GM12878 (cell line): ENCODE measurements around the gene CCNL2. TPM values are rescaled to one million over a fixed set of nuclear protein-coding genes. Genes with fewer than 3 reads are reported as not detected.

ENCODE experiments used
- ATAC-seq: fragments of 200-7000 bp; cut with Tn5 transposase; 3 replicates; pipeline ENCODE4 v1.9.1; 2020; ENCODE audit warnings: mild to moderate bottlenecking, moderate library complexity
- BruUV-seq: library from RNA; stranded (reverse); fragments of 400-500 nt; replicated peaks from 2 replicates; lab custom pipeline; 2021; lab: Mats Ljungman, UMichigan
- CTCF ChIA-PET: fragments of 300-600 bp; sonication (Branson Sonifier 250); formaldehyde crosslinking; extraction: SDS; loops from one replicate; lab custom pipeline; 2021; ENCODE audit warnings: inconsistent platforms; lab: Yijun Ruan, JAX
- POLR2A ChIA-PET: fragments of 350-600 bp; formaldehyde crosslinking; extraction: SDS; loops from one replicate; lab custom pipeline; 2021; ENCODE audit warnings: inconsistent platforms; lab: Charles Lee
- RAD21 ChIA-PET: fragments of 300-600 bp; sonication (Branson Sonifier 250); formaldehyde crosslinking; loops from one replicate; lab custom pipeline; 2023; ENCODE audit warnings: antibody characterized with exemption; ENCODE audit not compliant: unreplicated experiment; lab: Charles Lee
- SMC1A ChIA-PET: fragments of 300-600 bp; sonication (Branson Sonifier 250); formaldehyde crosslinking; loops from one replicate; lab custom pipeline; 2023; ENCODE audit not compliant: unreplicated experiment, uncharacterized antibody; lab: Charles Lee
- DNase-seq: peaks from one replicate; pipeline ENCODE4 v3.0.0-alpha.2; 2011; ENCODE audit warnings: low read depth, low spot score
- FAIRE-seq: peaks from 3 replicates; lab custom pipeline; 2011; peaks lifted over from hg19 to GRCh38; lab: Jason Lieb, UNC
- H2AFZ ChIP-seq: 2 replicates; pipeline ENCODE4 v1.6.0; 2011; ENCODE audit warnings: low read depth, low read length, control low read depth; ENCODE audit not compliant: control insufficient read depth
- H3K27ac ChIP-seq: 2 replicates; pipeline ENCODE4 v1.5.1; 2011; ENCODE audit warnings: control low read depth; ENCODE audit not compliant: control insufficient read depth, insufficient read depth
- H3K27me3 ChIP-seq, 2 experiments: replicated peaks in 1 of 2; 2 replicates each; pipeline versions ENCODE4 v1.6.0 to v1.6.1; 2011; ENCODE audit warnings: low read length in 1 of 2; ENCODE audit not compliant: control insufficient read depth in 2 of 2, insufficient read depth in 2 of 2
- H3K36me3 ChIP-seq, 2 experiments: 2 replicates each; pipeline ENCODE4 v1.5.1; 2011; ENCODE audit warnings: low read length in 1 of 2; ENCODE audit not compliant: control insufficient read depth in 2 of 2, insufficient read depth in 2 of 2
- H3K4me1 ChIP-seq: 2 replicates; pipeline ENCODE4 v1.6.1; 2011; ENCODE audit warnings: mild to moderate bottlenecking, low read length, moderate library complexity, mixed read lengths; ENCODE audit not compliant: control insufficient read depth, insufficient read depth
- H3K4me2 ChIP-seq: 2 replicates; pipeline ENCODE4 v1.6.0; 2011; ENCODE audit warnings: control low read depth; ENCODE audit not compliant: control insufficient read depth, insufficient read depth
- H3K4me3 ChIP-seq: fragments of 200-600 bp; sonication (generic); 2 replicates; pipeline ENCODE4 v1.5.1; 2016
- H3K79me2 ChIP-seq: 2 replicates; pipeline ENCODE4 v1.6.0; 2011; ENCODE audit warnings: low read length; ENCODE audit not compliant: control insufficient read depth, insufficient read depth
- H3K9ac ChIP-seq: 2 replicates; pipeline ENCODE4 v1.8.0; 2011; ENCODE audit warnings: low read length, control low read depth, mixed read lengths; ENCODE audit not compliant: control insufficient read depth, insufficient read depth
- H3K9me3 ChIP-seq: replicated peaks from 3 replicates; pipeline ENCODE4 v1.5.1; 2011; ENCODE audit warnings: mild to moderate bottlenecking, low read length; ENCODE audit not compliant: control insufficient read depth, insufficient read depth
- H4K20me1 ChIP-seq: 2 replicates; pipeline ENCODE4 v1.6.0; 2011; ENCODE audit not compliant: control insufficient read depth, insufficient read depth
- PAX5 ChIP-seq: IDR thresholded peaks from 2 replicates; pipeline ENCODE4 v1.6.1; 2011; ENCODE audit warnings: low read depth, low read length, borderline replicate concordance
- RUNX3 ChIP-seq: IDR thresholded peaks from 2 replicates; pipeline ENCODE4 v1.6.1; 2012; ENCODE audit warnings: low read length, inconsistent platforms
- WGBS: methylation state at CpG from one replicate; pipeline ENCODE4 v1.1.6; 2016; ENCODE audit warnings: low lambda C conversion rate; ENCODE audit not compliant: insufficient replicate concordance, insufficient coverage; ENCODE audit errors: missing lambda C conversion rate; 5-methylcytosine and 5-hydroxymethylcytosine counted together
- in situ Hi-C: fragments of 300-500 bp; cut with MboI; formaldehyde crosslinking; loops from 9 replicates; pipeline ENCODE4 v1.14.3; 2018; ENCODE audit warnings: mixed read lengths
- intact Hi-C: fragments of 100-400 bp; cut with micrococcal nuclease; formaldehyde crosslinking; loops from one replicate; pipeline ENCODE4 v1.14.2; 2022; ENCODE audit not compliant: unreplicated experiment
- polyA plus RNA-seq, 11 experiments: library from polyadenylated mRNA; depleted of rRNA in 4 of 11; unstranded in 6 of 11; stranded (reverse) in 5 of 11; fragments of >200 nt; fragmentation: Nextera tagmentation in 4 of 11; fragmentation: Illumina TruSeq in 1 of 11; extraction: Ambion mirVana in 4 of 11; extraction: Trizol in 1 of 11; gene quantifications; 1 replicate in 1 of 11; 2 replicates in 10 of 11; pipeline versions ENCODE4 v1.2.1 to v1.2.3, GENCODE V29; 2011 to 2016; ENCODE audit warnings: inconsistent platforms in 2 of 11, missing spikeins in 2 of 11, low read depth in 1 of 11
- total RNA-seq, 4 experiments: library from RNA; depleted of rRNA in 3 of 4; stranded (reverse); fragments of >200 nt in 3 of 4; fragmentation: Illumina TruSeq in 1 of 4; extraction: Trizol in 1 of 4; gene quantifications; 2 replicates each; pipeline versions ENCODE4 v1.2.1 to v1.2.3, GENCODE V29; 2013 to 2021
- TF ChIP-seq, protein P1 (sequence below): fragments of 450-650 bp; IDR thresholded peaks from 2 replicates; pipeline ENCODE4 v1.6.1; 2018; ENCODE audit warnings: borderline replicate concordance, mild to moderate bottlenecking; ENCODE audit not compliant: partially characterized antibody

CCNL2 gene
- total and polyA plus RNA-seq, 10 of the 15 experiments (the other 5 are each of a cell fraction or from before 2014, with no cell fraction given) = 2.1 to 143 (median 101) TPM

DNA sequence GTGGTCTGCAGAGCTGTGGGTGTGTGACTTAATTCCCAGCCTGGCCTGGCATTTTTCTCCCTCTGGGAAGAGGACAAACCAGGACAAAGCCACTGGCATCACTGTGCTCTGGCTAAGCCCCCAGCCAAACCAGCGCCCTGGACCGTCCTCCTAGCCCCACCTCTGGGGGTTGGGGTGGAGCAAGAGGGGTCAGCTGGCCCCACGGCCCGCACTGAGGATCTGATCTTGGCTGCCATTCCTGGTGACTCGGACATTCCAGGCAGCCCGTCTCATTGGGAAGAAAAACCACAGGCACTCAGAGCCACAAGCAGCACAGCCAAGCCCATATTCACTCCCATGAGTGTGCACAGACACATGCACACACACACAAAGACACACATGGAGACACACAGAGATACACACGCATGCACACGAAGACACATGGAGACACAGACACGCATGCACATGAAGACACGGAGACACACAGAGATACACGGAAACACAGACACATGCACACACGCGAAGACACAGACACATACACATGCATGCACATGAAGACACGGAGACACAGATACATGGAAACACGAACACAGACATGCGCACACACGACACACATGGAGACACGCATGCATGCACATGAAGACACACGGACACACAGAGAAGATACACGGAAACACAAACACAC lies 38.5 kb downstream of the CCNL2 start:
- no peak overlapping the region for H3K27ac ChIP-seq
- H3K79me2 ChIP-seq = no peaks in the 10 kb centered on the region
- WGBS = 77% methylated on average over 20 of the region's 20 CpGs
- H3K4me2 ChIP-seq = no peak overlapping the region
- in situ Hi-C loops = no loop called here
- ChIA-PET POLR2A (no interaction called here), RAD21 (no interaction called here), SMC1A (no interaction called here), CTCF (no interaction called here)
- FAIRE-seq = no peak
- TF ChIP-seq RUNX3 (no peak), PAX5 (peak; percentile 20; the same call in 1 of the 2 replicates)
- TF ChIP-seq, protein P1, sequence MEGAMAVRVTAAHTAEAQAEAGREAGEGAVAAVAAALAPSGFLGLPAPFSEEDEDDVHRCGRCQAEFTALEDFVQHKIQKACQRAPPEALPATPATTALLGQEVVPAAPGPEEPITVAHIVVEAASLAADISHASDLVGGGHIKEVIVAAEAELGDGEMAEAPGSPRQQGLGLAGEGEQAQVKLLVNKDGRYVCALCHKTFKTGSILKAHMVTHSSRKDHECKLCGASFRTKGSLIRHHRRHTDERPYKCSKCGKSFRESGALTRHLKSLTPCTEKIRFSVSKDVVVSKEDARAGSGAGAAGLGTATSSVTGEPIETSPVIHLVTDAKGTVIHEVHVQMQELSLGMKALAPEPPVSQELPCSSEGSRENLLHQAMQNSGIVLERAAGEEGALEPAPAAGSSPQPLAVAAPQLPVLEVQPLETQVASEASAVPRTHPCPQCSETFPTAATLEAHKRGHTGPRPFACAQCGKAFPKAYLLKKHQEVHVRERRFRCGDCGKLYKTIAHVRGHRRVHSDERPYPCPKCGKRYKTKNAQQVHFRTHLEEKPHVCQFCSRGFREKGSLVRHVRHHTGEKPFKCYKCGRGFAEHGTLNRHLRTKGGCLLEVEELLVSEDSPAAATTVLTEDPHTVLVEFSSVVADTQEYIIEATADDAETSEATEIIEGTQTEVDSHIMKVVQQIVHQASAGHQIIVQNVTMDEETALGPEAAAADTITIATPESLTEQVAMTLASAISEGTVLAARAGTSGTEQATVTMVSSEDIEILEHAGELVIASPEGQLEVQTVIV = no peak
- no peaks in the 10 kb centered on the region for H3K27me3 ChIP-seq
- H2AFZ ChIP-seq = no peak overlapping the region
- peaks cover 5% of the 10 kb centered on the region for H3K4me1 ChIP-seq
- DNase-seq = no peak
- BruUV-seq = no TSS peak
- H3K4me3 ChIP-seq = no peak overlapping the region
- H4K20me1 ChIP-seq = no peaks in the 10 kb centered on the region
- H3K36me3 ChIP-seq = no peaks in the 10 kb centered on the region
- H3K9me3 ChIP-seq = no peaks in the 10 kb centered on the region
- no peak overlapping the region for H3K9ac ChIP-seq
- intact Hi-C loops = no loop called here
- ATAC-seq = no peak
